Uterus (tissue), 4 donors: ENCODE data around the gene RAD51B. TPM values are rescaled to one million over a fixed set of nuclear protein-coding genes. Genes with fewer than 3 reads are reported as not detected.
"Not testable (repeated sequence)": the region's sequence is repeated elsewhere in the genome, so short reads cannot be mapped to it uniquely, and the experiment has no call there.

Experiments
- DNase-seq, 2 donors: peaks; one replicate each; pipeline ENCODE4 v3.0.0-alpha.2; 2019 to 2020
- H3K27ac ChIP-seq, 2 donors: fragments of 200-600 bp; sonication (generic); 1 replicate in 1 of 2; 2 replicates in 1 of 2; pipeline ENCODE4 v1.5.1; 2016 to 2018
- H3K27me3 ChIP-seq, 2 donors: fragments of 200-600 bp; sonication (generic); one replicate each; pipeline ENCODE4 v1.5.1; 2018 to 2019; ENCODE audit warnings: control low read depth in 1 of 2
- H3K36me3 ChIP-seq, 2 donors: fragments of 200-600 bp; sonication (generic); one replicate each; pipeline ENCODE4 v1.5.1; 2019; ENCODE audit warnings: control low read depth in 1 of 2
- H3K4me1 ChIP-seq, 2 donors: fragments of 200-600 bp; sonication (generic); one replicate each; pipeline ENCODE4 v1.5.1; 2018 to 2019; ENCODE audit warnings: control low read depth in 1 of 2
- H3K4me3 ChIP-seq, 2 donors: fragments of 200-600 bp; sonication (generic); 1 replicate in 1 of 2; 2 replicates in 1 of 2; pipeline ENCODE4 v1.5.1; 2018 to 2019; ENCODE audit warnings: mild to moderate bottlenecking in 1 of 2
- H3K9me3 ChIP-seq, 2 donors: fragments of 200-600 bp; sonication (generic); one replicate each; pipeline ENCODE4 v1.5.1; 2019; ENCODE audit warnings: control low read depth in 1 of 2
- POLR2A ChIP-seq, 2 donors: fragments of 450-650 bp; IDR thresholded peaks; one replicate each; pipeline ENCODE4 v1.6.1; 2016; ENCODE audit warnings: antibody characterized with exemption in 2 of 2, mild to moderate bottlenecking in 1 of 2, moderate library complexity in 1 of 2
- intact Hi-C: fragments of 100-400 bp; cut with DNase I; formaldehyde crosslinking; loops from one replicate; pipeline ENCODE4 v1.15.1; 2023; ENCODE audit warnings: low total_unique reads
- total RNA-seq, 4 donors: library from RNA; depleted of rRNA in 3 of 4; stranded (reverse); fragments of >200 nt in 3 of 4; gene quantifications; one replicate each; pipeline versions ENCODE4 v1.1.0 to v1.2.4, GENCODE V29; 2014 to 2023
- TF ChIP-seq, protein P1 (sequence below), 4 experiments: fragments of 200-600 bp in 2 of 4; fragments of 450-650 bp in 2 of 4; sonication (generic) in 2 of 4; IDR thresholded peaks; one replicate each; pipeline ENCODE4 v1.5.1; 2016 to 2019; ENCODE audit warnings: antibody characterized with exemption in 4 of 4, mild to moderate bottlenecking in 2 of 4, moderate library complexity in 1 of 4
- donor health status: DM: yes; HTN: yes; CAD: no.

RAD51B gene
- total RNA-seq, 4 donors from 2014 or later: 29.5 to 100.0 (median 70.3) TPM

- Histone ChIP-seq H3K27me3 (no peaks in the 10 kb centered on the region), H3K27ac (no peak overlapping the region), H3K9me3 (no peaks in the 10 kb centered on the region), H3K36me3 (no peaks in the 10 kb centered on the region), H3K4me1 (no peaks in the 10 kb centered on the region), H3K4me3 (no peak overlapping the region)
- no peak for DNase-seq
- TF ChIP-seq POLR2A (IDR thresholded peaks at IDR 0.05): no peak
- TF ChIP-seq, protein P1, sequence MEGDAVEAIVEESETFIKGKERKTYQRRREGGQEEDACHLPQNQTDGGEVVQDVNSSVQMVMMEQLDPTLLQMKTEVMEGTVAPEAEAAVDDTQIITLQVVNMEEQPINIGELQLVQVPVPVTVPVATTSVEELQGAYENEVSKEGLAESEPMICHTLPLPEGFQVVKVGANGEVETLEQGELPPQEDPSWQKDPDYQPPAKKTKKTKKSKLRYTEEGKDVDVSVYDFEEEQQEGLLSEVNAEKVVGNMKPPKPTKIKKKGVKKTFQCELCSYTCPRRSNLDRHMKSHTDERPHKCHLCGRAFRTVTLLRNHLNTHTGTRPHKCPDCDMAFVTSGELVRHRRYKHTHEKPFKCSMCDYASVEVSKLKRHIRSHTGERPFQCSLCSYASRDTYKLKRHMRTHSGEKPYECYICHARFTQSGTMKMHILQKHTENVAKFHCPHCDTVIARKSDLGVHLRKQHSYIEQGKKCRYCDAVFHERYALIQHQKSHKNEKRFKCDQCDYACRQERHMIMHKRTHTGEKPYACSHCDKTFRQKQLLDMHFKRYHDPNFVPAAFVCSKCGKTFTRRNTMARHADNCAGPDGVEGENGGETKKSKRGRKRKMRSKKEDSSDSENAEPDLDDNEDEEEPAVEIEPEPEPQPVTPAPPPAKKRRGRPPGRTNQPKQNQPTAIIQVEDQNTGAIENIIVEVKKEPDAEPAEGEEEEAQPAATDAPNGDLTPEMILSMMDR (IDR thresholded peaks at IDR 0.05): no peak
- intact Hi-C loops: no loop called here
Measured at GRCh38 chr14:68423686-68424085, 604.1 kb downstream of the RAD51B start.

DNA sequence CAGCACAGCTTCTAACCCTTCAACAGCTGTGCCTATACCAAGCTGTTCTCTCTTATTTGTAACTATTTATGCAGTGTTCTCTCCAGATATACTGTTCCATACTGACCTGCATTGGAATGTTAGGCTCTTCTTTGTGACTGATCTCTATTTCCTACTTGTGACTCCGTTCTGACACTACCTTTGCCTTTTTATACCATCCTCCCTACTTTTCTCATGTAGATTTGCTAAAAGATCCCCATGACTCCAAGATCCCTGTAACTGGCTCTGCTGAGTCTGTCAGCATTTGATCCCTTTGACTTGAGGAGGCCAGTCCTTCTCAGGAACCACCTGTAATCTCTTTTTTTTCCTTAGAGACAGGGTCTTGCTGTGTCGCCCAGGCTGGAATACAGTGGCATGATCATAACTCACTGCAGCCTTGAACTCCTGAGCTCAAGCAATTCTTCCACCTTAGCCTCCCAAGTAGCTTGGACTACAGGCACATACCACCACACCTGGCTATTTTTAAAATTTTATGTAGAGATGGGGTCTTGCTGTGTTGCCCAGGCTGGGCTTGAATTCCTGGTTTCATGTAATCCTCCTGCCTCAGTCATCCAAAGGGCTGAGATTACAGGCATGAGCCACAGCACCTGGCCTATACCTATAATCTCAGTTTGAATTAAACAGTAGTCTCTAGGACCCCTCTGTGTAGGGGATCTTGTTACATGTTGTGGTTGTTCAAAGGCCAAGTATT lies 605.0 kb downstream of the RAD51B start:
- Histone ChIP-seq H3K4me3 (no peak overlapping the region), H3K27me3 (no peaks in the 10 kb centered on the region), H3K36me3 (no peaks in the 10 kb centered on the region), H3K27ac (no peak overlapping the region), H3K9me3 (no peaks in the 10 kb centered on the region), H3K4me1 (no peaks in the 10 kb centered on the region)
- no peak for DNase-seq
- intact Hi-C loops: no loop called here
- TF ChIP-seq POLR2A (IDR thresholded peaks at IDR 0.05): no peak
- TF ChIP-seq, protein P1 (IDR thresholded peaks at IDR 0.05): no peak

DNA sequence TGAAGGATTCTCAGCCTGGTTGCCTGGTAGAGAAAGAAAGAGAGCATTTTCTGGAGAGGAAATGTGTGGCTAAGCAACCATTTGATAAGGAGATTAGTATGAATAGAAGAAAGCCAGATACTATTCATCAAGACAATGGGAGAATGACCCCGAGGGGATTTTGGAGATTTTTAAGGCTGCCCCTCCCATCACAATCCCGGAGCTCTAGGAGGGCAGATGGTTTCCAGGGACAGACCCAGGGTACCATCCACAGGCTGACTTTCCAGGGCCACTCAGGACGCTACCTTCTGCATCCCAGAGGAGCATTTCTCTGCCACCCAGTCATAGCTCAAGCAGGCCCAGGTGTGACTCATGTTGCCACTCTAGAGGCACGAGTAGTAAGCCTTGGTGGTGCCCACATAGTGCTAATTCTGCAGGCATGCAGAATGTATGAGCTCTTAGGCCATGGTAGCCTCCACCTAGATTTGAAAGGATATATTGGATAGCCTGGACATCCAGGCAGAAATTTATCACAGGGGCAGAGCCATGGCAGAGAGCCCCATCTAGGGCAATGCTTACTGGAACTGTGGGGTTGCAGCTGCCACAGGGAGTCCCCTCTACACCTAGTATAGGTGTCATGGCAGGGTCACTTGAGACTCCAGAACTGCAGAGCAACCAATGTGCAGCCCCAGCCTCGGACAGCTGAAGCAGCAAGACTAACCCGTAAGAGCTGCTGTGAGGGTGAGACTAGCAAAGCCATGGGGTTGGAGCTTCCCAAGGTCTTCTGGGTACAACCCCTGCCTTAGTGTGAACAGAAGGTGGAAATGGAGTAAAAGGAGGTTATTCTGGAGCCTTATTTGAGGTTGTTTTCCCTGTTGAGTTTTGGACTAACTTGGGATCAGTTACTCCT lies 607.3 kb downstream of the RAD51B start:
- intact Hi-C loops: no loop called here
- Histone ChIP-seq H3K4me3 (no peak overlapping the region), H3K27ac (no peak overlapping the region), H3K9me3 (no peaks in the 10 kb centered on the region), H3K36me3 (no peaks in the 10 kb centered on the region), H3K4me1 (no peaks in the 10 kb centered on the region), H3K27me3 (no peaks in the 10 kb centered on the region)
- TF ChIP-seq, protein P1 (IDR thresholded peaks at IDR 0.05): no peak
- no peak for TF ChIP-seq POLR2A (IDR thresholded peaks at IDR 0.05)
- DNase-seq: no peak

GRCh38 chr14:68427550-68427890 lies 607.9 kb downstream of the RAD51B start:
- intact Hi-C loops: no loop called here
- Histone ChIP-seq H3K4me1 (no peaks in the 10 kb centered on the region), H3K36me3 (no peaks in the 10 kb centered on the region)

GRCh38 chr14:68428900-68429299 lies 609.3 kb downstream of the RAD51B start:
- H3K4me1 ChIP-seq, H3K27ac ChIP-seq, H3K9me3 ChIP-seq, intact Hi-C loops, H3K4me3 ChIP-seq, H3K36me3 ChIP-seq, DNase-seq, H3K27me3 ChIP-seq: not testable (repeated sequence)

More at GRCh38 chr14:68427550-68427890, 607.9 kb downstream of the RAD51B start:
- DNase-seq: no peak
- TF ChIP-seq, protein P1 (IDR thresholded peaks at IDR 0.05): no peak
- TF ChIP-seq POLR2A (IDR thresholded peaks at IDR 0.05): no peak
- H3K27me3 ChIP-seq: no peaks in the 10 kb centered on the region
- H3K9me3 ChIP-seq: no peaks in the 10 kb centered on the region
- H3K27ac ChIP-seq: no peak overlapping the region
- no peak overlapping the region for H3K4me3 ChIP-seq

DNA sequence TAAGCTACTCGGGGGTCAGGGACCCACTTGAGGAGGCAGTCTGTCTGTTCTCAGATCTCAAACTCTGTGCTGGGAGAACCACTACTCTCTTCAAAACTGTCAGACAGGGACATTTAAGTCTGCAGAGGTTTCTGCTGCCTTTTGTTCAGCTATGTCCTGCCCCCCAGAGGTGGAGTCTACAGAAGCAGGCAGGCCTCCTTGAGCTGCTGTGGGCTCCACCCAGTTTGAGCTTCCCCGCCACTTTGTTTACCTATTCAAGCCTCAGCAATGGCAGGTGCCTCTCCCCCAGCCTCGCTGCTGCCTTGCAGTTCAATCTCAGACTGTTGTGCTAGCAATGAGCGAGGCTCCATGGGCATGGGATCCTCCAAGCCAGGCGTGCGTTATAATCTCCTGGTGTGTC lies 614.6 kb downstream of the RAD51B start:
- H3K4me1 ChIP-seq, H3K9me3 ChIP-seq, DNase-seq, H3K27me3 ChIP-seq, H3K4me3 ChIP-seq, intact Hi-C loops, H3K36me3 ChIP-seq, H3K27ac ChIP-seq: not testable (repeated sequence)

- intact Hi-C loops, H3K36me3 ChIP-seq, H3K27ac ChIP-seq, H3K9me3 ChIP-seq, H3K4me3 ChIP-seq, H3K4me1 ChIP-seq, H3K27me3 ChIP-seq, DNase-seq: not testable (repeated sequence)
Measured at GRCh38 chr14:68435631-68436030, 616.1 kb downstream of the RAD51B start.
